M059J (cell line): ENCODE data around the gene ZNF358. TPM values are rescaled to one million over a fixed set of nuclear protein-coding genes. Genes with fewer than 3 reads are reported as not detected.

Experiments
- DNase-seq: peaks from one replicate; pipeline ENCODE4 v3.0.0-alpha.2; 2012; ENCODE audit warnings: low read depth
- total RNA-seq: library from RNA; depleted of rRNA; stranded (reverse); fragments of >200 nt; shearing (Covaris generic); gene quantifications from 2 replicates; pipeline ENCODE4 v1.2.3, GENCODE V29; 2014; rRNA removed

Gene ZNF358
- 27.2 and 55.4 TPM in 2 replicates for total RNA-seq

DNA sequence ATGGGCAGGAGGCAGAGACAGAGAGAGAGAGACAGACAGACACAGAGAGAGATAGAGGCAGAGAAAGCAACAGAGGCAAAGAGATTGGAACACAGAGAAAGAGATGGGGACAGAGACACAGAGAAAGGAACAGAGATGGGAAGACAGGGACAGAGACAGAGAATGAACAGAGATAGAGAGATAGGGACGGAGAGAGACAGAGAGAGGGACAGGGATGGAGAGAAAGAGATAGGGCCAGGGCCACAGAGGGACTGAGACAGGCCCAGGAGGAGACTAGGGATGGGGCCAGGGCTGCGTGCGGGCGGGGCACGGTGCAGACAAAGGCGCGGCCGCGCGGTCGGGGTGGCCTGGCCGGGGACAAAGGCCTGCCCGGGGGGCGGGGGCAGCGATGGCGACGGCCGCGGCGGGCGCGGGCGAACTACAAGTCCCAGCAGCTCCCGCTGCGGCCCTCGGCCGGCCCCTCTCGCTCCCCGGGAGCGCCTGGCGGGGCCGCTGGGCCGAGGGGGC is at the start of gene ZNF358:
TSS of gene ZNF358 (plus strand) at position 459 of the 507 bp plus-strand sequence. CDS start 3,140 bp downstream, outside the sequence.
- peak; percentile 69 for DNase-seq

DNA sequence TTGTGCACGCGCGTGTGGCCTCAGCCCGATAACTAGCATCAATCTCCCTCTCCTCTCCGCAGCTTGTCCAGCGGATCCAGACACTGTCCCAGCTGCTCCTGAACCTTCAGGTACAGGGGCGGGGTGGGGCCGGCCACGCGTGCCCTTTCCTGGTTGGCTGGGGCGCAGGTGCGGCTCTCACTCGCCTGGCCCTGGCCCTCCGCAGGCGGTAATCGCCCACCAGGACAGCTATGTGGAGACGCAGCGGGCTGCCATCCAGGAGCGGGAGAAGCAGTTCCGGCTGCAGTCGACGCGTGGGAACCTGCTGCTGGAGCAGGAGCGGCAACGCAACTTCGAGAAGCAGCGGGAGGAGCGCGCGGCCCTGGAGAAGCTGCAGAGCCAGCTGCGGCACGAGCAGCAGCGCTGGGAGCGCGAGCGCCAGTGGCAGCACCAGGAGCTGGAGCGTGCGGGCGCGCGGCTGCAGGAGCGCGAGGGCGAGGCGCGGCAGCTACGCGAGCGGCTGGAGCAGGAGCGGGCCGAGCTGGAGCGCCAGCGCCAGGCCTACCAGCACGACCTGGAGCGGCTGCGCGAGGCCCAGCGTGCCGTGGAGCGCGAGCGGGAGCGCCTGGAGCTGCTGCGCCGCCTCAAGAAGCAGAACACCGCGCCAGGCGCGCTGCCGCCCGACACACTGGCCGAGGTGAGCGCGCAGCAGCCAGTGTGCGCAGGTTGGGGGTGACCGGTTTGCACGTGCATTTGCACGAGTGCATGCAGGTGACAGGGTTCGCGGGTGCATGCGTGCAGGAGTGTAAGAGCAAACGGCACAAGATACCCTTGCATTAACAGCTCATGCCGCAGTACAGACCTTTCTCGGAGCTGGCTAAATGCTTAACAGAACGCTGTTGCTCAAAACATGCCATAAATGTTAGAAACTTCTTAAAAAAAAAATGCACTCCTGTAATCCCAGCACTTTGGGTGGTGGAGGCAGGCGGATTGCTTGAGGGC is 48.6 kb upstream of the ZNF358 start:
- DNase-seq = no peak

DNA sequence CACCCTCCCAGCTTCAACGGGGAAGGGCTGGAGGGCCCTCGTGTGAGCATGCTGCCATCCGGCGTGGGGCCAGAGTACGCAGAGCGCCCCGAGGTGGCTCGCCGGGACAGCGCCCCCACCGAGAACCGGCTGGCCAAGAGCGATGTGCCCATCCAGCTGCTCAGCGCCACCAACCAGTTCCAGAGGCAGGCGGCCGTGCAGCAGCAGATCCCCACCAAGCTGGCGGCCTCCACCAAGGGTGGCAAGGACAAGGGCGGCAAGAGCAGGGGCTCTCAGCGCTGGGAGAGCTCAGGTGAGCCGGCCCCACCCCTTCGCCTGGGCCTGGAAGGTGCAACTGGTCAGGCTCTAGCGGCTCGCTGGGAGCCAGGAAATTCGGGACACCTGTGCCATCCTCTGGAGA is 47.1 kb upstream of the ZNF358 start:
- DNase-seq = no peak

DNA sequence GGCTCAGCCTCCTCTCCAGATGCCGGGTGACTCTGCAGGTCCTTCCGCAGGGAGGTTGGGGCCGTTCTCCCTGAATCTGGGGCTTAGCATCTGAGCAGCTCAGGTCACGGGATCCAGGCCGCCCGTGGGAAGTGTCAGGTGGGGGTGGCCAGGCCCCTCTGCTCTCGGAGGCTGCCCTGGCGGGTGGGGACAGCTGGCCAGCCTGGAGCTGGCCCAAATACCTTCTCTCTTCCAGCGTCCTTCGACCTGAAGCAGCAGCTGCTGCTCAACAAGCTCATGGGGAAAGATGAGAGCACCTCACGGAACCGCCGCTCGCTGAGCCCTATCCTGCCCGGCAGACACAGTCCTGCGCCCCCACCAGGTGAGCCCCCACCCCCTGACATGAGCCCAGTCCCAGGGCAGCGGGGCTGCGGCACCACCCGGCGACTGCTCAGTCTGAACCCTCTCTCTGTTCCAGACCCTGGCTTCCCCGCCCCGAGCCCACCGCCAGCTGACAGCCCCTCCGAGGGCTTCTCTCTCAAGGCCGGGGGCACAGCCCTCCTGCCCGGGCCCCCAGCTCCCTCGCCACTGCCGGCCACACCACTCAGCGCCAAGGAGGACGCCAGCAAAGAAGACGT is 46.1 kb upstream of the ZNF358 start:
- no peak for DNase-seq

DNA sequence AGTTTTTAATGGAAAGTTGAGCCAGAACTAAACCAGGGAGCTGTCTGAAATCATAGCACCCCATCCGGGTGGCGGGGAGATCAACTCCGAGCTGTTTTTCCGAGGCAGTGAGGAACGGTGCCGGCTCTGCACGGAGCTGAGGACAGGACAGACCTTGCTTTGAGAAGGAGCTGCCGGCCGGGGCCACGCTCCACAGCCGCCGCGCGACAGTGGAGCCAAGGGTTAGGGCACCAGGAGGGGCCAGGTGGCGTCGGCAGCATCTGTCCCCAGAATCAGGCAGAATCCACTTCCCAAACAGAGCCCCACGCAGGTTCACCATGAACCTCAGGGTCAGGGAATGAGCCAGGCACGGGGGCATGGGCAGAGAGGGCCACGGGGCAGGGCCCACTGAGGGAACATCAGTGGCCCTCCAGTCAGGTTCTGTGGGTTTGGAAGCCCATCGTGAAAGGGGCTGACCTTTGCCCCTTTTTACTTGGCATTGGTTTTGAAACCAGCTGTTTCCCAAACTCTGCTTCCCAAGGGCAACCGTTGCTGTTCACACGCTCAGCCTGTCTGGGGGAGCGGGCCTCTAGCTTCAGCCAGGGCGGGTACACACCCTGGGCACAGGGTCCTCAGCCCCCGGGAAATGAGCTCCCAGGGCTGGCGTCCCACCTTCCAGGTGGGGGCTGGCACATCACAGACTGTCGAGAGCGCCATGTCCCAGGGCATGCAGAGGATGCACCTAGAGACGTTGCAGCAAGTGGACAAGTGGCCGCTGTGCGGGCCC is 45.2 kb upstream of the ZNF358 start:
- DNase-seq = no peak

DNA sequence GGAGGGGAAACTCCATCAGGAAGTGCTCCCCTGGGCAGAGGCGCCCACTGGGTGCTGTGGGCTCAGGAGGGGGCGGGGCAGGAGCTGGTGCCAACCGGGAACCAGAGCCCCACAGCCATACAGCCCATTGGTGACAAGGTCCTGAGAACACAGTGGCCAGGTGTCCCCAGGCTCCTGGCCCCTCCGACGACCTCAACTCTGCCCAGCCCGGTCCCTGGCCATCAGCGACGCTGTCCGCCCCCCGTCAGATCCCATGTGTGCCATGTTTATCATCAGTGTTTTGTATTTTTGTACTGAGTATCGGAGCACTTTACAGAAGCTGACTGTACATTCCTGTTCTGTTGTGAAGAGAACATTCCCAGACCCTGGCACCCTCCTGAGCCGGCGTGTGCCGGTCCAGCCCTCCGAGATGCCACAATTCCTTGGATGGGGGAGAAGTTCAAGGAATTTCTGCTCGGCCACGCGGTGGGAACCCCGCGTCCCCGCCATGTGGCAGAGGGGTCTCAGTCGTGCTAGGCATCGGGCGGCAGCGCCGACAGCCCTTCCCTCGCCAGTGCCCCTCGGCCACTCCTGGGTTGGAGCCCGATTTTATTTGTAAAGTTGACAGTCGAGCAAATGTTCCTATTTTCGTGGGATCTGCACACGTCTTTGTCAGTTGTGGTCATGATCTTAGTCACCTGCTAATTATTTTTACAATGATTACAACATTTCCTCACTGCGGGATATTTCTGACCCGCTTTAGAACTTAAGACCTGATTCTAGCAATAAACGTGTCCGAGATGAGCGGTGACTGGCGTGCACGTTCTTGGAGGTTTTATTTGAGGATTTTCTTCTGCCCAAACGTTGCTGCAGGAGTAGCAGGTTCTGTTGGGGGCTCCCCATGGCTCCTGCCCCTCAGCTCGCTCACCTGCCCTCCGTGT is 43.9 kb upstream of the ZNF358 start:
- DNase-seq = peak; percentile 42

DNA sequence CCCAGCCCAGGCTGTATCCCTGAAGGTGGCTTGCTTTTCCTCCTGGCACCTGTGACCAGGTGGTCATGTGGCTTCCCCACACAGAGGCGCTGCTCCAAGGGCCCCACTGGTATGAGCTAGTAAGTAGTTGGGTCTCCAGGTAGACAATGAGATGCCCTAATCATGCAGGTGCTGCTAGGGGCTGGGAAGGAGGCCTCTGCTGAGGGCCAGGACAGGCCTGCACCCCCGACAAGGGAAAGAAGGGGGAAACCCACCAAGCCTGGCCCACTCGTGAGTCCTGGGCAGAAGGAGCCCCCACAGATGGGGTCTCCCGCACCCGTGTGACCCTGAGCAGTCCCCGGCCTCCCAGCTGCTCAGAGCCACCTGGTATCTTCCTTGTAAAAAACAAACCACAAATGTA is 40.2 kb upstream of the ZNF358 start:
- no peak for DNase-seq

DNA sequence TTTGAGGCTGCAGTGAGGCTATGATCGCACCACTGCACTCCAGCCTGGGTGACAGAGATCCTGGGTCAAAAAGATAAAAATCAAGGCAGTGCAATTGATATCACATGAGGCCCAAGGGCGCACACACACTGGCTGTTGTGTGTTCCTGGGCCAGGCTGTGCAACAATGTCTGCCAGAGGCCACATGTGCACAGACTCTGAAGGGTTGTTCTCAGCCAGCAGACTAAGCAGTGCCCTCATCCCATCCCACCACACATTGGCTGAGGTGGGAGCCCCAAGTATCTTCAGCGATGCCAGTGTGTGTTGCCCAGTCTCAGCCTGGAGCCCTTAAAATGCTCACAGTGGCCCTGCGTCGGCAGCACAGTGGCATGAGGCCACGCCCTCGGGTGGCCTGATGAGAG is 39.7 kb upstream of the ZNF358 start:
- DNase-seq = no peak

DNA sequence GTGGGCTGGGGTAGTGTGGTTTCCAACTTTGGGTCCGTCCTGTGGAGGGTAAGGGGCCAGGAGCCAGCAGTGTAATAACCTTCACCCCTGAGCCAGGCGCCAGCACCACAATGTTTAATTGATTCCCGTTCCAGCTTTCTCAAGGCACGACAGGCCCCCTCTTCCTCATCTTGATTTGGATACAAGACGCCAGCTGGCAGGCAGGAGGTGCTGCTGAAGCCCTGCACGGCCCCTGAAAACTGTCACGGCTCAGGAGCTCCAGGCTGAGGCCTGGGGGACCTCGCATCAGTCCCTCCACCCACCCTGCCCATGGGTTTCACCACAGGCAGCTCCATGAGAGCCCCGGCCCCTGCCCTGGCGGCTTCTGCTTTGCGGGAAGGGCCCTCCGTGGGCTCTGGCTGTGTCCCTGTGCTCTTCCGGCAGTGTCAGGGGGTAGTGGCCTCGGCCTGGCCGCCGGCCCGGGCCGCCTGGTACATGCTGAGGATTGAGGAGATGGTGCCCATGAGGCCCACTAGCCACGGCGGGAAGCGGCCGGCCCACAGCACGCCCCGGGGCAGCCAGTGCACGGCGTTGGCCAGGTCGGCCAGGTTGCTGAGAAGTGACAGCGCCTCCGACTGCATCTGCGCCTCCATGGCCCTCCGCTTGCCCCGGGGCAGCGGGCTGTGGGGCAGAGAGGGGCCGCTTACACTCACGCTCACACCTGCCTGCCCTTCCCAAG is 39.0 kb upstream of the ZNF358 start:
- no peak for DNase-seq

DNA sequence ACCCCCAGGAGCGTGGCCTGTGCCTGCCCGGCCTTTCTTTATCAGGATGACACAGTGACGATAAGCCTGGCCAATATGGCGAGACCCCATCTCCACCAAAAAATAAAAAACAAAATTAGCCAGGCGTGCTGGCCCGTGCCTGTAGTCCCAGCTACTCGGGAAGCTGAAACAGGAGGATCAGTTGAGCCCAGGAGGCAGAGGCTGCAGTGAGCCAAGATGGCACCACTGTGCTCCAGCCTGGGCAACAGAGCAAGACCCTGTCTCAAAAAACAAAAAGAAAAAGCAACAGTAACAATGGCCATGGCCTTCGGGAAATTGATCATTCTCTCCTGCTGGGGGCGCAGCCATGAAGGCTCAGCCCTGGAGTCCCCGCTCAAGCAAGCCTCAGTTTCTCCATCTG is 38.1 kb upstream of the ZNF358 start:
- DNase-seq = no peak

DNA sequence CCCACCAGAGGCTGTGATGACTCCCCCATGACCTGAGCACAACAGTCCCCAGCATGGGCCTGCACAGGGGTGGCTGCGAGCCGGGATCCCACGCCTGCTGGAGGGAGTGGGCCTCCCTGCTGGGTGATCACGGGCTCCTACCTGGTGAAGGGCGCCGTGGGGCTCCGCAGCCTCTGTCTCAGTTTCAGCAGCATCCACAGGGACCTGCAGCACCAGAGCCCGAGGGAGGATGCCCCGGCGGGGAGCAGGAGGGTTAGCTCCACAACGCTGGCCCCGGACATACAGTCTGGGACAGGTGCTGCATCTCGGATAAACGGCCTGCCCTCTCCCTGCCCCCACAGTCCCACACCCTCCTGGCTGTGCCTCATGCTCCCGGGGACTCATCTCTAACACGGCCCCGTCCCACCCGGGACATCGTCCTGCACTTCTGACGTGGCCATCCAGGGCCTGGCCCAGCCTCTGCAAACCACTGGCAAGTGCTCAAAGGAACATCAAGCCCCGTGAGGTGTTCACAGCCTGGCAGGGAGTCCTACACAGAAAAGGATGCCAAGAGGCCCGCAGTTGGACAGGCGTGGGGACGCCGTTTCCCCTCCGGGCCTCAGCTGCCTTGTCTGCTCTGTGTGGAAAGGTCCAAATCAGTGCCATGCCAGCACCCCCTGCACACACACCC is 37.6 kb upstream of the ZNF358 start:
- peak; percentile 21 for DNase-seq

DNA sequence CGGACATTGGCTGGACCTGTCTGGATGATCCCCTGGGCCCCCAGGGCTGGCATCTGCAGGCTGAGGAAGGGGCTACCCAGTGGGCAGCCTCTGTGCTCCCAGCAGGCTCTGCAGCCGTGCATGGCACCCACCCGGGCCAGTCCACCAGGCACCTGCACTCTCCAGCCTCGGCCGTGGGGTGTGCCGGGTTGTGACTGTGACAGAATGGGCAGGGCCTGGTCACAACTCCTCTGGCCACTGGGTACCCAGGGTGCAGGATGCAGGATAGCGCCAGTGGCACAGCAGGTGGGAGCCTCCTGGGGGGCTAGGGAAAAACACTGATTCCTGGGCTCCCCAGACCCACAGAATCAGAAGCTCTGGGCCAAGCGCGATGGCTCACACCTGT is 37.1 kb upstream of the ZNF358 start:
- DNase-seq = no peak

DNA sequence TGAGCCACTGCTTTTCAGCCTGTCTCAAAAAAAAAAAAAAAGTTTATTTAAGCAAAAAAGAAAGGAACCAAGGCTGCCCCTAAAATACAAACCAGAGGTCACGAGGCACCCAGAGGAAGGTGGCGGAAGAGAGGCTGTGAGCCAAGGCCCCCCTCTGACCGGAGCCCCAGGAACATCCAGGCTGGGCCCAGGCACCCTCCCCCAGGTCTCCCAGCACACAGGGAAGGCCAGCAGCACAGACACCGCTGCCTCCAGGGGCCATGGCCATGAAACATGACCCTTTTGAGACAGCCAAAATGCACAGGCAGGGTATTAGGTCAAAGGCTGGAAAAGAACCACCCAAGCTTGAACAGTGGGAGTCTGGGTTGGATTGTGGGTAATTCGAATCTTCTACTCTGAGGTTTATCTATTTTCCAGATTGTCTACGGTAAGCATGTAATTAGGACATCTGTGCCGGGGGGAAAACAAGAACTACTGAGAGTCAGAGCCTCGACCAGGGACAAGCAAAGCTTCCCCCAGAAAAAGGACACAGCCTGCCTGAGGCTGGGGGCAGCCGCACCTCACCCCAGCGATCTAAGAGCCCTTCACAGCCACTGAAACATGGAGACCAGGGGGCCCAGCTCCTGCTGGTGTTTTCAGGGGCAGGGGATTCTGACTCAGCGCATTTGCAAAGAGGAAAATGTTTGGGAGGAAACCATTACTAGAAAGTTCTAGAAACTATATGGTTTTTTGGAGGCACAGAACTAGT is 35.5 kb upstream of the ZNF358 start:
- DNase-seq = no peak

DNA sequence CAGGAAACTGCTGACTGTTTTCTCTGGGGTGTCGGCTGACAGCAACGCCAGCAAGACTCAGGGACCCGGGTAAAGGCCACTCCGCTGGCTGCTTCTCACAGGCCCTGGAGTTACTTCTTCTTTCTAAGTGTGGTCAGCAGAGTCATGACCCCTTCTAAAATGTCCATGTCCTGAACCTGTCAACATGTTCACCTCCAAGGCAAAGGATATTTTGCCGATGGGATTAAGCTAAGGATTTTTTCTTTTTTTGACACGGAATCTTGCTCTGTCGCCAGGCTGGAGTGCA is 35.0 kb upstream of the ZNF358 start:
- no peak for DNase-seq

DNA sequence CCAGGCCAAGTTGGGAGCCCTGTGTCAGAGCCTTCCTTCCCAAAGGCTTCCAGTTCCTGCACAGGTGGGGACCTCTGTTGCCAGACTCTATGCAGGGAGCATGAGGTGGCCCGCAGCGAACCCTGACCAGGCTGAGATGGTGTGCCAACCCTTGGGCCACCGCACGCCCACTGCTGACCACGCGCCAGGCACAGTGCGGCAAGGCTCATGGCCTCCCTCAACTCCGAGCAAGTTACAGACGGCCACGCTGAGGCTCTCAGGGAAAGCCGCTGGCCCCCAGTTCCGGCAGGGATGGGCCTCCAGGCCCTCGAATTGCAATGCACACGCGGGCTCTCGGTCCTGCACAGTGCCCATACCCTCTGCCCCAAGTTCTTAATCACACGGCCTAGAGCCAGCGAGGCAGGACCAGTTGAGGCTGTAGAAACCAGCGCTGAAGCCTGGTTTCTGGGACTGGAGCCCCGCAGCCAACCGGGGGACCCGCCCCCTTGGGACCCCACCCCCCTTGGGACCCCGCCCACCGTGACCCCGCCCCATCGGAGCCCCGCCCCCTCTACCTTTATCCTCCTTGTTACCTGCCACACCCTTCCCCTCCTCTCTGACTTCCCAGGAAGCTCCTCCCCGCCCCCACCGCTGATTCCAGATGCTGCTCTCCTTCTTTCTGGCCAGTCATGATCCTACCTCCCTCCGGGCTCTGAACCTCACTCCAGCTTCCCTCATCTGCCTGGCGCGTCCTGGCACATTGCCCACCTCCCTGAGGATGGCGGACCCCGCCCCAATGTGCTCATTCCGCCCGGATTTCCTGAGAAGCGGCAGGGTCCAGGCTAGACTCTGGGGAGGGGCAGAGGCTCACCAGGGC is 33.1 kb upstream of the ZNF358 start:
- DNase-seq = no peak

DNA sequence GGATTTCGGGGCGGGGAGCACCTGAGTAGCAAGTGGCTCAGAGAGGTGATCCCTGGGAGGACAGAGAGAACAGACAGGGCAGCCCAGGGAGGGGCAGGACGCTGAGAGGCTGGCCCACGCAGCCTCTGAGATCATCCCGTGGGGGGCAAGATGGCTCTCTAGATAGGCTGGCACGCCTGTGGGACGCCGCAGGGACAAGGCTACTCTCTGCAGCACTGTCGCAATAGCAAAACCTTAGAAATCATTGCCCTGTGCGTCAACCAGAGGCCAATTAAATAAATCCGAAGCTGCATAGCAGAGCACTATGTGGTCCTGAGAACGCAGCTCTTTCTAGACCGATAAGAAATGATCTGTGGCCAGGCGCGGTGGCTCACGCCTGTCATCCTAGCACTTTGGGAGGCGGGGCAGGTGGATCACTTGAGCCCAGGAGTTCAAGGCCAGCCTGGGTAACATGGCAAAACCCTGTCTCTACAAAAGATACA is 32.1 kb upstream of the ZNF358 start:
- no peak for DNase-seq

DNA sequence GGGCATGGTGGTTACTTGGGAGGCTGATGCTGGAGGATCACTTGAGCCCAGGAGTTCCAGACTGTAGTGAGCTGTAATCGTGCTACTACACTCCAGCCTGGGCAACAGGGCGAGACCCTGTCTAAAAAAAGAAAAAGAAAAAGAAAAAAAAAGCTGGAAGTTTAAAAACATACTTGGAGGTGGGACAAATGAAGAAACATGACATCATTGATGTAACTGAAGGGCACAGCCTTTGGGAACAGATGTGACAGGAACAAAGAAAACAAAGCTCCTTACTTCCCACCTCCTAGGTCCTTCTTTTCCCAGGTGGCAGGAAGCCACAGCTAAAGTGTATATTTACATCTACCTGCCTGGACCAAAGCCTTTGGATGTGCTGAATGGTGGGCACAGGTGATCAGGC is 29.0 kb upstream of the ZNF358 start:
- no peak for DNase-seq

DNA sequence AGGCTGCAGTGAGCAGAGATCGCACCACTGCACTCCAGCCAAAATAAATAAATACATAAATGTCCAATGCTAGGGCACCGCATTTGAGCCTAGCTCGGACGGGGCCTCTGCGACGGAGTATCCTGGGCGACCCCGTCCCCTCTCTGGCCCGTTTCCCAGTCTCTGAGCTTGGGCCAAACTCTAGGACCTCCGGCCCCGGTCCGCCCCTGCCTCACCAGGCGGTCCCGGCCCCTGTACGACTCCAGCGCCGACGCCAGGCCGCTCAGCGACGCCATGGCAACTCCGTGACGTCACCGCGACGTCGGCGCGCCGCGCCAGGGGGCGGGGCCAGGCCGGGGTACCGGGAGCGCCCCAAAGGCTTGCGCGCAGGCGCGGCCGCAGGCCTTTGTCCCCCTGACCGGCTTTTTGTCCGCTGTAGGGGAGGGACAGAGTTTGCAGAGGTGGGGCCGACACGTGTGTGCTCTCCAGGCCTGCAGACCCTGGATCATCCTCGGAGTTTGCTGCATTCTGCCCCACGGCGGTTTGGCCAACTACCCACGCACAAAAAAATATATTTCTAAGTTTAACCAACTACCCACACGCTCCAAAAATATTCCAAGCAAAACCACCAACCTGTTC is 27.1 kb upstream of the ZNF358 start, which contains the start of gene PEX11G:
TSS of gene PEX11G (minus strand) at position 300 of the 618 bp plus-strand sequence. CDS start at position 275, 25 bp downstream.
- peak; percentile 81 for DNase-seq
